ENCODE results near the gene H2BK1. TPM values are rescaled to one million over a fixed set of nuclear protein-coding genes. Genes with fewer than 3 reads are reported as not detected.

The H2BK1 gene
- total RNA-seq, 2 donors from 2014 or later: not detected

- peaks cover 8% of the 10 kb centered on the region for H3K4me1 ChIP-seq
- no peak overlapping the region for H3K9ac ChIP-seq (ENCODE audit: low read depth in 2 of 2, low read length in 2 of 2)
- H3K36me3 ChIP-seq: no peaks in the 10 kb centered on the region
- peaks cover 21% of the 10 kb centered on the region for H3K27me3 ChIP-seq
- intact Hi-C loops (cut with DNase I): loop anchor here (5.0 to 10.0 kb wide), 2 partner anchors 61 to 117 kb away; no protein-coding TSS in a partner anchor
- no peak for TF ChIP-seq CTCF (IDR thresholded peaks at IDR 0.05)
- no peak for DNase-seq
- H3K9me3 ChIP-seq: no peaks in the 10 kb centered on the region
- H3K27ac ChIP-seq: no peak overlapping the region
- H3K4me3 ChIP-seq: no peak overlapping the region
These were observed 31.4 kb upstream of the H2BK1 start for GRCh38 chr7:151241755-151242096.

GRCh38 chr7:151240942-151241754 is 30.9 kb upstream of the H2BK1 start:
- no peak for DNase-seq
- Histone ChIP-seq H3K27me3 (peaks cover 16% of the 10 kb centered on the region), H3K4me3 (no peak overlapping the region), H3K9ac (ENCODE audit: low read depth in 2 of 2, low read length in 2 of 2) (no peak overlapping the region), H3K9me3 (no peaks in the 10 kb centered on the region), H3K36me3 (no peaks in the 10 kb centered on the region), H3K27ac (no peak overlapping the region), H3K4me1 (peaks cover 8% of the 10 kb centered on the region)
- intact Hi-C loops (cut with DNase I): loop anchor here (5.0 to 10.0 kb wide), 2 partner anchors 61 to 116 kb away; no protein-coding TSS in a partner anchor
- TF ChIP-seq CTCF (IDR thresholded peaks at IDR 0.05): no peak

- no peak overlapping the region for H3K4me3 ChIP-seq
- no peak for TF ChIP-seq CTCF (IDR thresholded peaks at IDR 0.05)
- H3K9ac ChIP-seq (ENCODE audit: low read depth in 2 of 2, low read length in 2 of 2): no peak overlapping the region
- H3K27me3 ChIP-seq: peaks cover 9% of the 10 kb centered on the region
- peaks cover 8% of the 10 kb centered on the region for H3K4me1 ChIP-seq
- no peak overlapping the region for H3K27ac ChIP-seq
- intact Hi-C loops (cut with DNase I): loop anchor here (5.0 to 10.0 kb wide), 2 partner anchors 62 to 116 kb away; no protein-coding TSS in a partner anchor
- no peaks in the 10 kb centered on the region for H3K36me3 ChIP-seq
- no peak for DNase-seq
- H3K9me3 ChIP-seq: no peaks in the 10 kb centered on the region
These were observed 30.2 kb upstream of the H2BK1 start for GRCh38 chr7:151240536-151240935.

- DNase-seq: no peak
- Histone ChIP-seq H3K27me3 (peaks cover 4% of the 10 kb centered on the region), H3K27ac (no peak overlapping the region), H3K4me1 (peaks cover 6% of the 10 kb centered on the region), H3K4me3 (no peak overlapping the region), H3K36me3 (no peaks in the 10 kb centered on the region), H3K9me3 (no peaks in the 10 kb centered on the region), H3K9ac (ENCODE audit: low read depth in 2 of 2, low read length in 2 of 2) (no peak overlapping the region)
- TF ChIP-seq CTCF (IDR thresholded peaks at IDR 0.05): no peak
- intact Hi-C loops (cut with DNase I): loop anchor here (5.0 to 10.0 kb wide), 2 partner anchors 62 to 115 kb away; no protein-coding TSS in a partner anchor
These were observed 29.7 kb upstream of the H2BK1 start for GRCh38 chr7:151239837-151240459.

- no peak overlapping the region for H3K27ac ChIP-seq
- no peak overlapping the region for H3K4me3 ChIP-seq
- intact Hi-C loops (cut with DNase I): no loop called here
- no peaks in the 10 kb centered on the region for H3K4me1 ChIP-seq
- H3K9ac ChIP-seq (ENCODE audit: low read depth in 2 of 2, low read length in 2 of 2): no peak overlapping the region
- no peaks in the 10 kb centered on the region for H3K27me3 ChIP-seq
- H3K9me3 ChIP-seq: no peaks in the 10 kb centered on the region
- no peak for TF ChIP-seq CTCF (IDR thresholded peaks at IDR 0.05)
- no peaks in the 10 kb centered on the region for H3K36me3 ChIP-seq
- no peak for DNase-seq
These were observed 28.9 kb upstream of the H2BK1 start for GRCh38 chr7:151238924-151239836.

Measured in colonic mucosa (tissue), 4 donors.